H9 (cell line): ENCODE data around the gene SPATA17. TPM values are rescaled to one million over a fixed set of nuclear protein-coding genes. Genes with fewer than 3 reads are reported as not detected.

Source experiments
- DNase-seq: peaks from one replicate; pipeline ENCODE4 v3.0.0-alpha.2; 2017
- H2AFZ ChIP-seq: one replicate; pipeline ENCODE4 v1.6.1; 2013; ENCODE audit warnings: mild to moderate bottlenecking, low read length, control low read depth, moderate library complexity
- H2AK5ac ChIP-seq: 2 replicates; pipeline ENCODE4 v1.6.1; 2013; ENCODE audit warnings: low read length, control low read depth, mixed read lengths; ENCODE audit not compliant: insufficient read length
- H2BK120ac ChIP-seq: one replicate; pipeline ENCODE4 v1.6.1; 2013; ENCODE audit warnings: low read depth, mild to moderate bottlenecking, low read length, control low read depth, inconsistent platforms; ENCODE audit not compliant: poor library complexity, severe bottlenecking
- H2BK12ac ChIP-seq: 2 replicates; pipeline ENCODE4 v1.6.1; 2013; ENCODE audit warnings: low read length, control low read depth, mixed read lengths, low read depth; ENCODE audit not compliant: insufficient read length
- H2BK15ac ChIP-seq: 2 replicates; pipeline ENCODE4 v1.6.1; 2013; ENCODE audit warnings: low read depth, low read length, control low read depth
- H2BK20ac ChIP-seq: one replicate; pipeline ENCODE4 v1.6.1; 2013; ENCODE audit warnings: low read depth, mild to moderate bottlenecking, low read length, control low read depth, inconsistent platforms; ENCODE audit not compliant: poor library complexity, severe bottlenecking
- H2BK5ac ChIP-seq: 2 replicates; pipeline ENCODE4 v1.6.1; 2013; ENCODE audit warnings: low read length, control low read depth, mixed read lengths; ENCODE audit not compliant: insufficient read length
- H3K14ac ChIP-seq: 2 replicates; pipeline ENCODE4 v1.6.1; 2013; ENCODE audit warnings: low read length, control low read depth; ENCODE audit not compliant: insufficient read depth
- H3K18ac ChIP-seq: 2 replicates; pipeline ENCODE4 v1.6.1; 2013; ENCODE audit warnings: low read depth, mild to moderate bottlenecking, mixed read lengths, low read length, control low read depth; ENCODE audit not compliant: insufficient read length
- H3K23ac ChIP-seq: 2 replicates; pipeline ENCODE4 v1.6.1; 2013; ENCODE audit warnings: low read length, control low read depth, mixed read lengths, low read depth; ENCODE audit not compliant: insufficient read length
- H3K23me2 ChIP-seq: 2 replicates; pipeline ENCODE4 v1.6.1; 2013; ENCODE audit warnings: low read depth, mild to moderate bottlenecking, mixed read lengths, low read length, control low read depth; ENCODE audit not compliant: insufficient read length, poor library complexity, severe bottlenecking
- H3K27ac ChIP-seq: 2 replicates; pipeline ENCODE4 v1.5.1; 2013; ENCODE audit warnings: low read length, control low read depth, mixed read lengths, low read depth; ENCODE audit not compliant: insufficient read length
- H3K27me3 ChIP-seq: 2 replicates; pipeline ENCODE4 v1.6.1; 2013; ENCODE audit warnings: low read length, control low read depth, inconsistent platforms; ENCODE audit not compliant: insufficient read depth
- H3K4ac ChIP-seq: 2 replicates; pipeline ENCODE4 v1.6.1; 2013; ENCODE audit warnings: low read depth, mild to moderate bottlenecking, control low read depth, inconsistent platforms, low read length, moderate library complexity
- H3K4me1 ChIP-seq: 2 replicates; pipeline ENCODE4 v1.6.1; 2013; ENCODE audit warnings: low read length, control low read depth, inconsistent platforms; ENCODE audit not compliant: insufficient read depth
- H3K4me2 ChIP-seq: 2 replicates; pipeline ENCODE4 v1.6.1; 2013; ENCODE audit warnings: low read length, control low read depth, mixed read lengths; ENCODE audit not compliant: insufficient read length, insufficient read depth
- H3K56ac ChIP-seq: 2 replicates; pipeline ENCODE4 v1.6.1; 2013; ENCODE audit warnings: low read depth, mild to moderate bottlenecking, mixed read lengths, low read length, control low read depth; ENCODE audit not compliant: insufficient read length
- H3K79me1 ChIP-seq: 2 replicates; pipeline ENCODE4 v1.6.1; 2013; ENCODE audit warnings: low read depth, mild to moderate bottlenecking, moderate library complexity, low read length, control low read depth, inconsistent platforms; ENCODE audit not compliant: insufficient read depth, poor library complexity, severe bottlenecking
- H3K79me2 ChIP-seq: 2 replicates; pipeline ENCODE4 v1.6.1; 2013; ENCODE audit warnings: low read length, control low read depth, inconsistent platforms; ENCODE audit not compliant: insufficient read depth
- H3K9ac ChIP-seq: 2 replicates; pipeline ENCODE4 v1.6.1; 2013; ENCODE audit warnings: low read length, control low read depth, mixed read lengths; ENCODE audit not compliant: insufficient read length; ENCODE audit errors: extremely low read depth
- H3K9me3 ChIP-seq: one replicate; pipeline ENCODE4 v1.6.1; 2013; ENCODE audit warnings: low read depth, low read length, inconsistent platforms; ENCODE audit not compliant: control insufficient read depth
- H3T11ph ChIP-seq: one replicate; pipeline ENCODE4 v1.6.1; 2013; ENCODE audit warnings: mild to moderate bottlenecking, low read length, control low read depth, inconsistent platforms
- H4K20me1 ChIP-seq: one replicate; pipeline ENCODE4 v1.6.1; 2013; ENCODE audit not compliant: control insufficient read depth, insufficient read length, insufficient read depth
- H4K5ac ChIP-seq: 2 replicates; pipeline ENCODE4 v1.6.1; 2013; ENCODE audit warnings: low read depth, mild to moderate bottlenecking, mixed read lengths, low read length, control low read depth; ENCODE audit not compliant: insufficient read length
- H4K8ac ChIP-seq: replicated peaks from 2 replicates; pipeline ENCODE4 v1.6.1; 2013; ENCODE audit warnings: low read length, control low read depth, mixed read lengths, low read depth; ENCODE audit not compliant: insufficient read length
- H4K91ac ChIP-seq: 2 replicates; pipeline ENCODE4 v1.6.1; 2013; ENCODE audit warnings: low read depth, mild to moderate bottlenecking, moderate library complexity, mixed read lengths, low read length, control low read depth; ENCODE audit not compliant: insufficient read length
- H3K27ac Mint-ChIP-seq, 3 experiments: 2 replicates in 2 of 3; 3 replicates in 1 of 3; pipeline ENCODE4 v1.8.0; 2020 to 2021; ENCODE audit warnings: mixed read lengths in 3 of 3, mild to moderate bottlenecking in 1 of 3, moderate library complexity in 1 of 3
- H3K27me3 Mint-ChIP-seq: 2 replicates; pipeline ENCODE4 v1.8.0; 2021; ENCODE audit warnings: low read depth, mild to moderate bottlenecking, moderate library complexity, mixed read lengths
- H3K36me3 Mint-ChIP-seq, 3 experiments: 2 replicates in 2 of 3; 3 replicates in 1 of 3; pipeline ENCODE4 v1.8.0; 2020 to 2021; ENCODE audit warnings: low read depth in 3 of 3, mixed read lengths in 3 of 3; ENCODE audit not compliant: insufficient read depth in 1 of 3
- H3K4me1 Mint-ChIP-seq, 2 experiments: 2 replicates each; pipeline ENCODE4 v1.8.0; 2020; ENCODE audit warnings: mixed read lengths in 2 of 2
- H3K4me3 Mint-ChIP-seq, 2 experiments: 2 replicates in 1 of 2; 3 replicates in 1 of 2; pipeline ENCODE4 v1.8.0; 2020 to 2021; ENCODE audit warnings: mild to moderate bottlenecking in 2 of 2, mixed read lengths in 2 of 2, moderate library complexity in 1 of 2
- H3K9me3 Mint-ChIP-seq, 2 experiments: 2 replicates in 1 of 2; 3 replicates in 1 of 2; pipeline ENCODE4 v1.8.0; 2020; ENCODE audit warnings: mild to moderate bottlenecking in 2 of 2, mixed read lengths in 2 of 2, moderate library complexity in 1 of 2
- WGBS: extraction: QIAGEN DNeasy Blood & Tissue Kit; methylation state at CpG from one replicate; pipeline ENCODE4 v1.1.7; 2013; ENCODE audit warnings: missing lambda C conversion rate, low lambda C conversion rate, mixed read lengths; ENCODE audit not compliant: insufficient read length; ENCODE audit errors: extremely low coverage; 5-methylcytosine and 5-hydroxymethylcytosine counted together
- total RNA-seq: library from RNA; stranded (reverse); gene quantifications from 2 replicates; pipeline ENCODE4 v1.2.1, GENCODE V29; 2021
- TF ChIP-seq, protein P1 (sequence below): fragments of 200-600 bp; sonication (generic); conservative IDR thresholded peaks from 3 replicates; pipeline ENCODE4 v1.8.0; 2021; ENCODE audit warnings: antibody characterized with exemption, mild to moderate bottlenecking

The SPATA17 gene
- total RNA-seq, 1 experiment from 2014 or later, result 0.44 TPM

- H3K27me3 ChIP-seq, result no peaks in the 10 kb centered on the region
- H3K9ac ChIP-seq, result no peak overlapping the region
- Mint-ChIP-seq H3K27ac (no peak overlapping the region), H3K4me1 (no peaks in the 10 kb centered on the region), H3K9me3 (no peaks in the 10 kb centered on the region), H3K36me3 (no peaks in the 10 kb centered on the region), H3K27me3 (no peaks in the 10 kb centered on the region), H3K4me3 (no peak overlapping the region)
- H4K5ac ChIP-seq, result no peak overlapping the region
- no peak overlapping the region for H4K91ac ChIP-seq
- no peak overlapping the region for H3K4ac ChIP-seq
- H3K23me2 ChIP-seq, result no peaks in the 10 kb centered on the region
- no peak overlapping the region for H2BK120ac ChIP-seq
- H4K8ac ChIP-seq, result no peak overlapping the region
- H3K18ac ChIP-seq, result no peak overlapping the region
- H2BK15ac ChIP-seq, result no peak overlapping the region
- no peak overlapping the region for H3K27ac ChIP-seq
- TF ChIP-seq, protein P1, sequence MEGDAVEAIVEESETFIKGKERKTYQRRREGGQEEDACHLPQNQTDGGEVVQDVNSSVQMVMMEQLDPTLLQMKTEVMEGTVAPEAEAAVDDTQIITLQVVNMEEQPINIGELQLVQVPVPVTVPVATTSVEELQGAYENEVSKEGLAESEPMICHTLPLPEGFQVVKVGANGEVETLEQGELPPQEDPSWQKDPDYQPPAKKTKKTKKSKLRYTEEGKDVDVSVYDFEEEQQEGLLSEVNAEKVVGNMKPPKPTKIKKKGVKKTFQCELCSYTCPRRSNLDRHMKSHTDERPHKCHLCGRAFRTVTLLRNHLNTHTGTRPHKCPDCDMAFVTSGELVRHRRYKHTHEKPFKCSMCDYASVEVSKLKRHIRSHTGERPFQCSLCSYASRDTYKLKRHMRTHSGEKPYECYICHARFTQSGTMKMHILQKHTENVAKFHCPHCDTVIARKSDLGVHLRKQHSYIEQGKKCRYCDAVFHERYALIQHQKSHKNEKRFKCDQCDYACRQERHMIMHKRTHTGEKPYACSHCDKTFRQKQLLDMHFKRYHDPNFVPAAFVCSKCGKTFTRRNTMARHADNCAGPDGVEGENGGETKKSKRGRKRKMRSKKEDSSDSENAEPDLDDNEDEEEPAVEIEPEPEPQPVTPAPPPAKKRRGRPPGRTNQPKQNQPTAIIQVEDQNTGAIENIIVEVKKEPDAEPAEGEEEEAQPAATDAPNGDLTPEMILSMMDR, result no peak
- WGBS, result no CpG with 5 or more reads among the region's 5 CpGs
- no peak overlapping the region for H2BK5ac ChIP-seq
- no peak overlapping the region for H2AK5ac ChIP-seq
- H2AFZ ChIP-seq, result no peak overlapping the region
- no peak overlapping the region for H3K56ac ChIP-seq
- H3K14ac ChIP-seq, result no peak overlapping the region
- no peaks in the 10 kb centered on the region for H3K4me1 ChIP-seq
- no peak overlapping the region for H3T11ph ChIP-seq
- H3K23ac ChIP-seq, result no peak overlapping the region
- no peaks in the 10 kb centered on the region for H4K20me1 ChIP-seq
- H2BK12ac ChIP-seq, result no peak overlapping the region
- H2BK20ac ChIP-seq, result no peak overlapping the region
- no peaks in the 10 kb centered on the region for H3K79me2 ChIP-seq
- no peaks in the 10 kb centered on the region for H3K79me1 ChIP-seq
- H3K4me2 ChIP-seq, result no peak overlapping the region
- H3K9me3 ChIP-seq, result no peaks in the 10 kb centered on the region
- DNase-seq, result no peak
These were observed 245.8 kb downstream of the SPATA17 start for GRCh38 chr1:217876896-217877295.
